Chondrocyte (in vitro differentiated cells): ENCODE measurements around the gene DNTT. TPM values are rescaled to one million over a fixed set of nuclear protein-coding genes. Genes with fewer than 3 reads are reported as not detected.

Experiments used
- DNase-seq: peaks from one replicate; pipeline ENCODE4 v3.0.0; 2021; ENCODE audit warnings: mixed read lengths, low spot score
- H3K27ac Mint-ChIP-seq: one replicate; pipeline ENCODE4 v1.8.0; 2021; ENCODE audit warnings: mild to moderate bottlenecking, moderate library complexity, mixed read lengths; ENCODE audit not compliant: unreplicated experiment
- H3K27me3 Mint-ChIP-seq: 2 replicates; pipeline ENCODE4 v1.8.0; 2021; ENCODE audit warnings: low read depth, mixed read lengths
- H3K36me3 Mint-ChIP-seq: 2 replicates; pipeline ENCODE4 v1.8.0; 2021; ENCODE audit warnings: low read depth, mixed read lengths
- H3K4me1 Mint-ChIP-seq: 2 replicates; pipeline ENCODE4 v1.8.0; 2021; ENCODE audit warnings: low read depth, mild to moderate bottlenecking, mixed read lengths
- H3K4me3 Mint-ChIP-seq: one replicate; pipeline ENCODE4 v1.8.0; 2021; ENCODE audit warnings: mild to moderate bottlenecking, moderate library complexity, mixed read lengths; ENCODE audit not compliant: unreplicated experiment
- H3K9me3 Mint-ChIP-seq: 2 replicates; pipeline ENCODE4 v1.8.0; 2021; ENCODE audit warnings: low read depth, mixed read lengths
- total RNA-seq: library from RNA; stranded (reverse); gene quantifications from 3 replicates; pipeline ENCODE4 v1.2.1, GENCODE V29; 2021
- TF ChIP-seq, protein P1 (sequence below): fragments of 200-600 bp; sonication (generic); IDR thresholded peaks from 2 replicates; pipeline ENCODE4 v1.5.0; 2021; ENCODE audit warnings: antibody characterized with exemption, mild to moderate bottlenecking, moderate library complexity

The DNTT gene
- total RNA-seq, 1 donor from 2014 or later, result not detected

DNA sequence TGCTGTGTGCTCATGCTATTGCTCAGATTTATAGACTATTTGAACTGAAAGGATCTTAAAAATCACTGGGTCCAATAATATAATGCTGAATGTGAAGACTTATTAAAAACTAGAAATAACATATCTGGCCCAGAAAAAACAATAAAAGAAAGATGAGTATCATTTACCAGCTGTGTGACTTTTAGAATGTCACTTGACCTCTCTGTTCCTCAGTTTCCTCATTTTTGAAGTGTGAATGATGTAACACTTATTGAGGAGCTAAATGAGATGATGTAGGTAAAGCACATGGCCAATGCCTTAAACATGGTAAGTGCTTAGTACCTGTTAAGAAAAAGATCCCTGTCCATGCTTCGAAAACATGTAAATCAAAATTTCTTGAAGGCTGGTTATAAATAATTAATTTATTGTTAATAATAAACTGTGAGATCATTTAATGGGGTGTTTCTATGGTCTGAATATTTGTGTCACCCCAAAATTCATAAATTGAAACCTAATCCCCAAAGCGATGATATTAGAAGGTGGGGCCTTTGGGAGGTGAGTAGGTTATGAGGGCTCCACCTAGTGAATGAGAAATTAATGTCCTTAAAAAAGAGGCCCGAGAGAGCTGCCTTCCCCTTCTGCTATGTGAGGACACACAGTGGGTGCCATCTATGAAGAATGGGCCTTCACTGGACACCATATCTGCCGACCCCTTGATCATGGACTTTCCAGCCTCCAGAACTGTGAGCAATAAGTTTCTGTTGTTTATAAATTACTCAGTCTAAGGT lies 13.0 kb downstream of the DNTT start:
- Mint-ChIP-seq H3K27me3 (peaks cover 15% of the 10 kb centered on the region), H3K9me3 (no peaks in the 10 kb centered on the region), H3K36me3 (no peaks in the 10 kb centered on the region), H3K4me3 (no peak overlapping the region), H3K27ac (no peak overlapping the region), H3K4me1 (no peaks in the 10 kb centered on the region)
- DNase-seq, result no peak
- TF ChIP-seq, protein P1, sequence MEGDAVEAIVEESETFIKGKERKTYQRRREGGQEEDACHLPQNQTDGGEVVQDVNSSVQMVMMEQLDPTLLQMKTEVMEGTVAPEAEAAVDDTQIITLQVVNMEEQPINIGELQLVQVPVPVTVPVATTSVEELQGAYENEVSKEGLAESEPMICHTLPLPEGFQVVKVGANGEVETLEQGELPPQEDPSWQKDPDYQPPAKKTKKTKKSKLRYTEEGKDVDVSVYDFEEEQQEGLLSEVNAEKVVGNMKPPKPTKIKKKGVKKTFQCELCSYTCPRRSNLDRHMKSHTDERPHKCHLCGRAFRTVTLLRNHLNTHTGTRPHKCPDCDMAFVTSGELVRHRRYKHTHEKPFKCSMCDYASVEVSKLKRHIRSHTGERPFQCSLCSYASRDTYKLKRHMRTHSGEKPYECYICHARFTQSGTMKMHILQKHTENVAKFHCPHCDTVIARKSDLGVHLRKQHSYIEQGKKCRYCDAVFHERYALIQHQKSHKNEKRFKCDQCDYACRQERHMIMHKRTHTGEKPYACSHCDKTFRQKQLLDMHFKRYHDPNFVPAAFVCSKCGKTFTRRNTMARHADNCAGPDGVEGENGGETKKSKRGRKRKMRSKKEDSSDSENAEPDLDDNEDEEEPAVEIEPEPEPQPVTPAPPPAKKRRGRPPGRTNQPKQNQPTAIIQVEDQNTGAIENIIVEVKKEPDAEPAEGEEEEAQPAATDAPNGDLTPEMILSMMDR, result no peak

DNA sequence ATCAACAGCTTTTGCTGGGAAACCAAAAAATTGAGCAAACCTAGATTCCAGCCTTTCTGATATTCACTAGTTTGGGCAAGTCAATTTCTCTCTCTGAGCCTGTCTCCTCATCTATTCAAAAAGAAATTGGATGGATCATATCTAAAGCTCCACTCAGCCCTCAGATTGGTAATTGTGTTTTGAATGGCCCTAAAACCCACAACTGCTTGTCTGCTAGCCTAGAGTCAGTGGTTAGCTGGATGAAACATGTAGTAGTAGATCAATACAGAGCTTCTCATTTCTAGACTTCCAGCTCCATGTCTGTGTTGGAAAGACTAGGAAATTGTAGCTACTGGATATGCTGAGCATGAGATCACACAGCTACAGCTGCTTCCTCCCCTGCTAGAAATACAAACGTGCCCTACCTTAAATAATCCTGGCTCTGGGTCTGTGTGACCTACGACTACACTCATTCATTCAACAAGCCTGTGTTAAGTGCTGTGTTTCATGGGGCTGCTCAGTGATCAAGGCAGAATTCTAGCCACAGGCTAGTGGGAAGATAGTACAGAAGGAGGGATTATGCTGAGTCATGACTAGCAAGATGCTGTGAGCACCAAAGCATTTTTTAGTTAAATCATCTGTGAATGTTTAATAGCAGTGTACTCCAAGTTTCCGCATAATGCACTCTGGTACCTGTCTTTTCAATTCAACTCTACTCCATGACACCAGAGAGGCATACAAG lies 15.7 kb downstream of the DNTT start:
- peaks cover 18% of the 10 kb centered on the region for H3K27me3 Mint-ChIP-seq
- no peak overlapping the region for H3K4me3 Mint-ChIP-seq
- TF ChIP-seq, protein P1, result no peak

DNA sequence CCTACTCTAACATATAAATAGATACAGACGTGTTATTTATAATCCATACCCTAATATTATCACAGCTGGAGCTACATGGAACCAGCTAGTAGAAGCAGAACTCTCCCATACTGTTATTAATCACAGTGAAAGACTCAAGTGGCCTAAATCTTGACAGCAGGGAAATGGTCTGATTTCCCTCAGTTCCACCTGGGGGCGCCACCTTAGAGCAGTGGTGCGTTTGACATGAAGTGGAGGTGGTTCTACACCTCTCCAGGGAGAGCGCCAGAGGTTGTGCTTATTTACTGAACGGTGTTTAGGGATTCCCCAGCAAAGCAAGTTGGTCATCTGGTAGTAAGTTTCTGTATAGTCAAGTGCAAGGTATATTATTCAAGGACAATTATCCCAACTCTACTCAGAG lies 17.6 kb downstream of the DNTT start:
- Mint-ChIP-seq H3K4me3 (no peak overlapping the region), H3K27me3 (peaks cover 22% of the 10 kb centered on the region), H3K9me3 (no peaks in the 10 kb centered on the region), H3K36me3 (no peaks in the 10 kb centered on the region), H3K4me1 (no peaks in the 10 kb centered on the region), H3K27ac (no peak overlapping the region)
- DNase-seq, result no peak
- TF ChIP-seq, protein P1, result peak; percentile 11

More for the DNA sequence above, 15.7 kb downstream of the DNTT start:
- Mint-ChIP-seq H3K9me3 (no peaks in the 10 kb centered on the region), H3K36me3 (no peaks in the 10 kb centered on the region), H3K4me1 (no peaks in the 10 kb centered on the region), H3K27ac (no peak overlapping the region)
- no peak for DNase-seq

DNA sequence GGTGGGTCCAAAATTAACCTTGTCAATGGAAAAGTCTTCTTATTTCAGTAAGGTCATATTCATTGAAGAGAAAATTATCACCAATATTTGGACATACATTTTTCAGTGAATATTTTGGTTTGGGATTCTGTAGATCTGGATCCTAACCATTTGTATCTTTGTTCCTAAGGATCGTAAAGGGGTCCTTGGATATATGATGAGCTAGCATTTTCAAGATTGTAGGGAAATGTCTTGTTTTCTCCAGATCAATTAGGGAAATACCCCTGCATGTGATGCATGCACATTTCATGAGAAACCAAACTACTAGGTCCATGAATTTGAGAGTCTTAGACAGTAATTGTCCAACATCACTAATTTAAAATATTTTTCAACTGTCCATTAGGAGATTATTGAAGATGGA lies 18.0 kb downstream of the DNTT start:
- no peak for DNase-seq
- no peak overlapping the region for H3K4me3 Mint-ChIP-seq
- TF ChIP-seq, protein P1, result no peak
- H3K27me3 Mint-ChIP-seq, result peaks cover 24% of the 10 kb centered on the region
- H3K36me3 Mint-ChIP-seq, result no peaks in the 10 kb centered on the region
- H3K27ac Mint-ChIP-seq, result no peak overlapping the region
- no peaks in the 10 kb centered on the region for H3K9me3 Mint-ChIP-seq
- no peaks in the 10 kb centered on the region for H3K4me1 Mint-ChIP-seq

GRCh38 chr10:96324447-96324846 lies 20.2 kb downstream of the DNTT start:
- Mint-ChIP-seq H3K27ac (no peak overlapping the region), H3K36me3 (no peaks in the 10 kb centered on the region), H3K9me3 (no peaks in the 10 kb centered on the region), H3K4me1 (no peaks in the 10 kb centered on the region), H3K4me3 (no peak overlapping the region), H3K27me3 (peaks cover 33% of the 10 kb centered on the region)
- no peak for DNase-seq
- TF ChIP-seq, protein P1, result no peak
